ENCODE measurements around the gene GNA12. TPM values are rescaled to one million over a fixed set of nuclear protein-coding genes. Genes with fewer than 3 reads are reported as not detected.

GNA12 gene
- total RNA-seq, 4 donors from 2014 or later: 23.3 to 30.5 (median 28.7) TPM

DNA sequence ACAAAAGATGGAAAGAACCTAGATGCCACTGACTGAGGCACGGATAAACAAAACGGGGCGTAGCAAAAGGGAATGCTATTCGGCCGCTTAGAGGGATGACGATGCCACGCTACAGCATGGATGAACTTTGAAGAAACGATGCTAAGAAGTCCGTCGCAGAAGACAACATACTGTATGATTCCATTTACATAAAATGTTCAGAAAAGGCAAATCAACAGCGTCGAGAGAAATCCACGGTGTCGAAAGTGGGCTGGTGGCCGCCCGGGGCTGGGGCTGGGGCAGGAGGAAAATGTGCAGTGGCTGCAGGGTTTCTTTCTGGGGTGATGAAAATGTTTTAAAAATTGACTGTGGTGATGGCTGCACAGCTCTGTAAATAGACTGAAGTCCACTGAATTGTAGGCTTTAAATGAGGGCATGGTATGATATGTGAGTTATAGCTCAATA lies 24.1 kb downstream of the GNA12 start:
- TF ChIP-seq CTCF (IDR thresholded peaks at IDR 0.05; ENCODE audit: low read depth): no peak

GRCh38 chr7:2819161-2819953 lies 24.8 kb downstream of the GNA12 start:
- TF ChIP-seq CTCF (IDR thresholded peaks at IDR 0.05; ENCODE audit: low read depth): no peak

GRCh38 chr7:2818653-2819052 lies 25.5 kb downstream of the GNA12 start:
- no peak for TF ChIP-seq CTCF (IDR thresholded peaks at IDR 0.05; ENCODE audit: low read depth)

- TF ChIP-seq CTCF (IDR thresholded peaks at IDR 0.05; ENCODE audit: low read depth): no peak
Observed at GRCh38 chr7:2818121-2818520, 26.0 kb downstream of the GNA12 start.

DNA sequence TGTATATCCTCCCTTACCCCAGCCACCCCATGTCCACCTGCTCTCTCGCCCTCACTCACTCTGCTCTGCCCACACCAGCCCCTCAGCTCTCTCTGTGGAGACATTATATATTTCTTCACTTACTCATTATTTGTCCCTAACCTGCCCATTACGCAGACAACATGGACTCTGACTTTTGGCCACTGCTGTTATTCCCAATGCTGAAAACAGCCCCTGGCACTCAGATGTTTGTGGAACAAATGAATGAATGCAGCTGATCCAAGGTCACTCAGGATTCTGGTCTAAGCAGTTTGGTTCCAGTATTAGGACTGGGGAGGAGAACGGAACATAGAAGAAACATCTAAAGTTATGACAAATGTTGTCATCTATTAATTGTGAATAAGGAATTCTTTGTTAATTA lies 26.7 kb downstream of the GNA12 start:
- no peak for TF ChIP-seq CTCF (IDR thresholded peaks at IDR 0.05; ENCODE audit: low read depth)

DNA sequence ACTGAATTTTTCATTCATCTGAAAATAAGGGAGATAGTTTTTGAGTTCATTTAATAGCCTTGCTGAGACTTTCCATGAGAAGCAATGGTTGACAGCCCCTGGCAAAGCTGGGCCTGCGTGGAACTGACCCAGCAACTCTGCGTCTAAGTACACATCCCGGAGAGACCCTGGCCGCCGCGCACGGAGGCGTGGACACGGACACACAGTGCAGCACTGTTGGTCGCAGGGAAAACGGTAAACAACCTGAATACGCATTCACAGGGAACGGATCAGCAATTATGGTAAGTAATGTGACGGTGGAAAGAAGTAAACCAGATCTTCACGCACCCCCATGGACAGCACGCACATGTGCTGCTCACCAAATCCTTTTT lies 28.2 kb downstream of the GNA12 start:
- TF ChIP-seq CTCF (IDR thresholded peaks at IDR 0.05; ENCODE audit: low read depth): no peak

DNA sequence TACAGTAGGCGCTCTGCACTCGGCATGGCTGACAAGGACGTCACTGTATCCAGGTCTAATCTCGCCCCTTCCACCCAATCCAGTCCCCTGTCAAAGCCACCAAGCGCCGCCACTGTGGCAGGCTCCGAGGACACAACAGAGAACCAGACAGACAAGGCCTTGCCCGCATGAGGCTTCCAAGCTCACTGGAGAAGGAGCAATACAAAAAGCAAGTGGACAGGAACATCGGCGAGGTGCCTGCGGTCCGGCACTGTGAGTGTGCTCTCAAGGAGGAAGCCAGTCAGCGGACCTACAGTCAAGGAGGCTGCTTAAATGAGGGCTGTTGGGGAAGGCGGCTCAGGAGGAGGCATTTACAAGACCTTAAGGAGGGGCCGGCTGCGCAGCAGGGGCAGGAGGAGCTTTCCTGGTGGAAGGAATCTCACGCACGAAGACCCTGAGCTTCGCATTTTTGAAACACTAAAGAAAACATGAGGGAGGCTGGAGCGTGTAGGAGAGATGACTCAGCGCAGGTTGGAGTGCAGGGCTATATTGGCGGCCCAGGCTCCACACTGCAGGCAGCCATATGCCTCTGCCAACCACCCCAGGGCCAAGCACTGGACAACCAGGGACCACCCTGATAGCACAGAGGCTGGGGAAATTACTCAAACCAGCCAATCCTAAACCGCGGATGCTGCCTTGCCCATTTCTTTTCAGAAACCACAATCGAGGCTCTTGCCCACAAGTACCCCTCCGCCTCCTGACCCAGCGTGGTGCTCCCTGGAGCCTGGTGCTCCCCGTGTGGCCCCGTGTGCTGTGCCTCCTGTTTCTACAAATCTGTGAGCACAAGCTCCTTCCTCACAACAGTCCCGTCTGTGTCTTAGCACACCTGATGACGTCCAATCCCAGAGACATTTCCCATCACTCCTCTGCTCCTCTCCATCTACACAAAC lies 28.9 kb downstream of the GNA12 start:
- TF ChIP-seq CTCF (IDR thresholded peaks at IDR 0.05; ENCODE audit: low read depth): no peak
